GM21529 (cell line): ENCODE data around the gene CDC26.
"Not testable (repeated sequence)": the region's sequence is repeated elsewhere in the genome, so short reads cannot be mapped to it uniquely, and the experiment has no call there.

ENCODE experiments used
- ATAC-seq: cut with Tn5 transposase; IDR thresholded peaks from one replicate; pipeline ENCODE4 v1.9.1; 2021; ENCODE audit not compliant: unreplicated experiment

The CDC26 gene

DNA sequence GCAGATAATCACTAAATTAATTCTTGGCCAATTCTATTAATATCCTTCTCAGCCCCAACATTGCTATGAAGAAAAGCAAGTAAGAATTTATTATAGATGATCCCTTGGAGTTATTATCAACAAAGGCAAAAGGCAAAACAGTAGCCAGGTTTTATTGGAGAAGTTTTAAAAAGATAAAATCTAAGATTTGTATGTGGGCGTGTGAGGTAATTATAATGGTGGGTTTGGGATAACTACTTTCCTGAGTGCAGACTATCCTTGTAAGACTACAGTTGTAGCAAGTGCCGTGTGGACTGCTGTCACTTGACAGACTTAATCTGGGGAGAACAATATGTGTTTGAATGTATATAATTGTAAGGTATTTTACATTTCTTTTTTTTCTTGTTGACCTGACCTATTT, 30.8 kb downstream of the CDC26 start:
- ATAC-seq: no peak

GRCh38 chr9:113241161-113241560, 34.2 kb downstream of the CDC26 start:
- no peak for ATAC-seq

DNA sequence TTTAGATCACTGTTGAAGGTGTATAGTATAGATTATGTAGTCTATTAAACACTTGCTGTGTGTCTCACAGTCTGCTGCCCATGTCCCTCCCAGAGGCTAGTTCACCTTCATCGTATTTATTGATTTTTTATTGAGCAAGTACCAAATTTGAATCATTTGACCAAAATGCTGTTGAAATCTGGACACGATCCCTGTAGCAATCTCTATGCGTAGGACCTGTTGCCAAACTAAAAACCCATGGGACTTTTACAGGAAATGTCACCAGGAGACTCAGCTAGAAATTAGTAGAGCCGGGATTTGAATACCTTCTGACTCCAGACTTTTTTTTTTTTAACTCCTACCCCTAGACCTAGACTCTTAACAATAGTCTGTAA, 36.5 kb downstream of the CDC26 start:
- ATAC-seq: no peak

DNA sequence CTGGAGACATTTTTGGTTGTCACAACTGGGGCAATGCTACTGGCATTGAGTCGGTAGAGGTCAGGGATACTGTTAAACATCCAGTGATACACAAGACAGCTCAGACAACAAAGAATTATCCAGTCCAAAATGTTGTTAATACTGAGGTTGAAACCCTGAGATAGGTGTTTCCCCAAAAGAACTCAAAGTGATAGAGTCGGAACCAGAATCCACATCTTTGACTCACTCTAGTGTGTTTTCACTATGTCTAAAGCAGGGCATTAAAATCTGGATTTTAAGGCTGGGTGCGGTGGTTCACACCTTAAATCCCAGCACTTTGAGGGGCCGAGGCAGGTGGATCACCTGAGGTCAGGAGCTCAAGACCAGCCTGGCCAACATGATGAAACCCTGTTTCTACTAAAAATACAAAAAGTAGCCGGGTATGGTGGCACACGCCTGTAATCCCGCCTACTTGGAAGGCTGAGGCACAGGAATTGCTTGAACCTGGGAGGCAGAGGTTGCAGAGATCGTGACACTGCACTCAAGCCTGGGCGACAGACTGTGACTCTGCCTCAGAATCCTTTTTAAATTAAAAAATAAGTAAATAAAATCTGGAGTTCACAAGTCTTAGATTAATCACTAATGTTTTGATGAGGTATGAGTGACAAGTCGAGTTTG, 37.0 kb downstream of the CDC26 start:
- no peak for ATAC-seq

DNA sequence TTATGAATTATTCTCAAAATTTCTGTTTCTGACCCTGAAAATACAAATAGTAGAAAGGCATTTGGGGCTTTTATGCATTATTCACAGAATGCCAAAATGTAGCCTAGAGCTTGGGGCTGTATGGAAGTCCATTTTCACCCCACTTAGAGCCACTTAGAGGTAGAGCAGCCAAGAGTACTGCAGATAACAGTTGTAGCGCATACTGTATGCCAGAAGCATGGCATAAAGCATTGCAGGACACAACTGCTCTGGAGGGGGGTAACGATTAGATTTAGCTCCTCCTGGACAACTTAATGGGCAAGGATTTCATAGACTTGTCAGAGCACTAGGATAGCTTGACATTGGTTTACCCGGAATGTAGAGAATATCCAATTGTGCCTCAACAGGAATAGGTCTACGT, 38.3 kb downstream of the CDC26 start:
- ATAC-seq: no peak

GRCh38 chr9:113235701-113236255, 39.6 kb downstream of the CDC26 start:
- not testable (repeated sequence) for ATAC-seq

- ATAC-seq: no peak
Measured at GRCh38 chr9:113231701-113232100, 43.7 kb downstream of the CDC26 start.

GRCh38 chr9:113228130-113228665, 47.2 kb downstream of the CDC26 start:
- ATAC-seq: no peak

- ATAC-seq: no peak
Measured at GRCh38 chr9:113227436-113227835, 47.9 kb downstream of the CDC26 start.

- no peak for ATAC-seq
Measured at GRCh38 chr9:113223963-113224362, 51.4 kb downstream of the CDC26 start.

DNA sequence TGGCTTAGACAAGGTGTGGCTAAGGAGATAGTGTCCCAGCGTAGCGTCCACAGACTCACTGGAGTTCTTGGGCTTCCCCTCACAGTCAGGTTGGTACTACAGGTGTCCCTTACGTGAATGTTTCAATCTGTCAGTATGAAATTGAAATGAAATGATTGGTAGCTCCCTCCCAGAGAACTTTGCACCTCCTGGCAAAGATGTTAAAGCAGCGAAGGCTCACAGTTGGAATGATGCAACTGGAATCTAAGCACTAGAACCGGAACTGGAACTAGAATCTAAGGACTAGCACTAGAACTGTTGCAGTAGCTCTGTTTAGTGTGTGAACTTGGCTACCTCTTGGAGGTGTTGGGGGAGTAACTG, 52.9 kb downstream of the CDC26 start:
- no peak for ATAC-seq

GRCh38 chr9:113221800-113222481, 53.4 kb downstream of the CDC26 start:
- no peak for ATAC-seq

- ATAC-seq: peak; percentile 81
Measured at GRCh38 chr9:113221003-113221799, 54.2 kb downstream of the CDC26 start, which contains the start of the genes FKBP15 and SLC31A1. TSS of gene FKBP15 (minus strand) at chr9:113221277. CDS start at chr9:113221243, 34 bp downstream. TSS of gene SLC31A1 (plus strand) at chr9:113221544. CDS start at chr9:113256149, 34,605 bp downstream.

- ATAC-seq: no peak
Measured at GRCh38 chr9:113220467-113221002, 54.8 kb downstream of the CDC26 start.

- peak; percentile 59 for ATAC-seq
Measured at GRCh38 chr9:113219969-113220368, 55.4 kb downstream of the CDC26 start.

GRCh38 chr9:113219186-113219936, 56.0 kb downstream of the CDC26 start:
- ATAC-seq: peak; percentile 43
